Lung (tissue), 12 donors: ENCODE results near the gene ART5. TPM values are rescaled to one million over a fixed set of nuclear protein-coding genes. Genes with fewer than 3 reads are reported as not detected.

Experiments
- ATAC-seq: fragments of 200-7000 bp; cut with Tn5 transposase; one replicate; pipeline ENCODE4 v1.9.1; 2020; ENCODE audit warnings: moderate number of reproducible peaks; ENCODE audit not compliant: insufficient read depth, low FRiP score
- DNase-seq, 3 donors: peaks; one replicate each; pipeline ENCODE4 v3.0.0-alpha.2; 2013 to 2017
- H3K27ac ChIP-seq, 2 donors: one replicate each; pipeline ENCODE4 v1.5.1; 2013; ENCODE audit warnings: mild to moderate bottlenecking in 2 of 2, moderate library complexity in 2 of 2, control low read depth in 1 of 2, inconsistent platforms in 1 of 2, low read depth in 1 of 2, low read length in 1 of 2
- H3K27me3 ChIP-seq, 3 donors: one replicate each; pipeline ENCODE4 v1.5.1; 2013; ENCODE audit warnings: low read length in 2 of 3; ENCODE audit not compliant: control insufficient read depth in 3 of 3, insufficient read depth in 3 of 3
- H3K36me3 ChIP-seq, 4 donors: one replicate each; pipeline ENCODE4 v1.5.1; 2013; ENCODE audit warnings: low read length in 4 of 4, mild to moderate bottlenecking in 1 of 4, moderate library complexity in 1 of 4; ENCODE audit not compliant: control insufficient read depth in 4 of 4, insufficient read depth in 4 of 4
- H3K4me1 ChIP-seq, 5 donors: one replicate each; pipeline ENCODE4 v1.5.1; 2013; ENCODE audit warnings: low read length in 5 of 5, mild to moderate bottlenecking in 2 of 5, moderate library complexity in 1 of 5; ENCODE audit not compliant: control insufficient read depth in 5 of 5, insufficient read depth in 5 of 5
- H3K4me3 ChIP-seq: one replicate; pipeline ENCODE4 v1.5.1; 2013; ENCODE audit warnings: mild to moderate bottlenecking, control low read depth, moderate library complexity
- H3K9ac ChIP-seq, 2 donors: one replicate each; pipeline ENCODE4 v1.5.1; 2013; ENCODE audit warnings: low read length in 2 of 2, control low read depth in 1 of 2; ENCODE audit not compliant: insufficient read depth in 1 of 2
- H3K9me3 ChIP-seq, 4 donors: one replicate each; pipeline ENCODE4 v1.5.1; 2013; ENCODE audit warnings: low read length in 3 of 4, mild to moderate bottlenecking in 1 of 4, moderate library complexity in 1 of 4; ENCODE audit not compliant: control insufficient read depth in 4 of 4, insufficient read depth in 3 of 4
- WGBS, 2 donors: extraction: QIAGEN DNeasy Blood & Tissue Kit; methylation state at CpG; one replicate each; pipeline ENCODE4 v1.1.7; 2013; 5-methylcytosine and 5-hydroxymethylcytosine counted together
- polyA plus RNA-seq, 2 donors: library from polyadenylated mRNA; stranded (reverse); fragments of 200-250 nt; gene quantifications; one replicate each; pipeline ENCODE4 v1.2.1, GENCODE V29; 2013
- total RNA-seq, 2 donors: library from RNA; depleted of rRNA in 1 of 2; stranded (reverse); fragments of >200 nt in 1 of 2; gene quantifications; one replicate each; pipeline ENCODE4 v1.2.1, GENCODE V29; 2014 to 2021
- TF ChIP-seq, protein P1 (sequence below): IDR thresholded peaks from 2 replicates; pipeline ENCODE4 v1.5.1; 2012; ENCODE audit warnings: mild to moderate bottlenecking; ENCODE audit errors: control extremely low read depth, extremely low read depth
- donor health status: control.
- donor health status: control.
- donor health status: Bipolar disorder and iron deficiency.
- donor health status: healthy.
- donor health status: DM: yes; HTN: yes; CAD: no.

Gene ART5
- total and polyA plus RNA-seq, 4 donors = 0.08 to 1.7 (median 0.61) TPM

DNA sequence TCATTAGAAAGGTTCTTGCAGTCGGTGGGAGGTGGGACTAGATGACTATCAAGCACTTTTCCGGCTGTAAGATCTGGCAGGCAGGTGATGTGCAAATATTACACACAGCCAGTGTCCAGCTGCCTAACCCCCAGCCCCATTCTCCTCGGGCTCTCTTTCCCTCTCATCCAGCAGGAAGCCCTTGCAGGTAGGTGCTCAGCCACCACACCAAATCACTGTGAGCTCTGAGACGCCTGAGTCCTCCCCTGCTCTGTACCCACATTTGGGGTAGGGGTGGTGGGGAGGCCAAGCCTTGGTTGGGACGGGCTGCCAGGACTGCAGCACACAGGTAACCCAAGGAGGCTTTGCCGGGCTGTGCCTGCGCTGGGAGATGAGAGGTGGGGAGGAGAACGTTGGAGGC lies 601 bp downstream of the ART5 start:
- TF ChIP-seq, protein P1, sequence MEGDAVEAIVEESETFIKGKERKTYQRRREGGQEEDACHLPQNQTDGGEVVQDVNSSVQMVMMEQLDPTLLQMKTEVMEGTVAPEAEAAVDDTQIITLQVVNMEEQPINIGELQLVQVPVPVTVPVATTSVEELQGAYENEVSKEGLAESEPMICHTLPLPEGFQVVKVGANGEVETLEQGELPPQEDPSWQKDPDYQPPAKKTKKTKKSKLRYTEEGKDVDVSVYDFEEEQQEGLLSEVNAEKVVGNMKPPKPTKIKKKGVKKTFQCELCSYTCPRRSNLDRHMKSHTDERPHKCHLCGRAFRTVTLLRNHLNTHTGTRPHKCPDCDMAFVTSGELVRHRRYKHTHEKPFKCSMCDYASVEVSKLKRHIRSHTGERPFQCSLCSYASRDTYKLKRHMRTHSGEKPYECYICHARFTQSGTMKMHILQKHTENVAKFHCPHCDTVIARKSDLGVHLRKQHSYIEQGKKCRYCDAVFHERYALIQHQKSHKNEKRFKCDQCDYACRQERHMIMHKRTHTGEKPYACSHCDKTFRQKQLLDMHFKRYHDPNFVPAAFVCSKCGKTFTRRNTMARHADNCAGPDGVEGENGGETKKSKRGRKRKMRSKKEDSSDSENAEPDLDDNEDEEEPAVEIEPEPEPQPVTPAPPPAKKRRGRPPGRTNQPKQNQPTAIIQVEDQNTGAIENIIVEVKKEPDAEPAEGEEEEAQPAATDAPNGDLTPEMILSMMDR = no peak
- H3K27me3 ChIP-seq = no peaks in the 10 kb centered on the region
- no peak overlapping the region for H3K27ac ChIP-seq
- WGBS, 2 donors = 61 to 76% methylated on average over 8 of the region's 8 CpGs
- no peaks in the 10 kb centered on the region for H3K36me3 ChIP-seq
- H3K9me3 ChIP-seq = peaks cover 0 to 4% (median 0%) of the 10 kb centered on the region in 4 donors
- no peak overlapping the region for H3K9ac ChIP-seq
- no peak overlapping the region for H3K4me3 ChIP-seq
- ATAC-seq (no peak), DNase-seq (no peak)
- peaks cover 0 to 10% (median 4%) of the 10 kb centered on the region in 5 donors for H3K4me1 ChIP-seq

DNA sequence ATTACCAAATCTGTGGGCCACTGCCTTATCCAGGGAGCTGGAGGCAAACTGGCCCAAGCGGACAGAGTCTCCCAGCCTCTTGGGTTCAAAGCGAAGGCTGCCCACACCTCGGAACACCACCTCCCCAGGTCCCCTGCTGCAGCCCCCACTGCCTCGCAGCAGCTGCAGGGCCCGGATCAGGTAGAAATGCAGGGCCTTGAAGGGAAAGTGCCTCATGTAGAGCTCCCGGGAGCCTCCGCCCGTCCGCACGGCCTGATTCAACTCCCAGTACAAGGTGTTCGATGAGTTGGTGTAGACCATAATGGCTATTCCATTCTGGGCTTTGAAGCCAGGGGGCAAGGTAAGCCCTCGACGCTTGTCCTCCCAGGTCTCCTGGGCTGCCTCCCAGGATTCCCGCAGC lies 2.0 kb downstream of the ART5 start:
- ATAC-seq (no peak), DNase-seq (no peak)
- Histone ChIP-seq H3K9ac (no peak overlapping the region), H3K27ac (no peak overlapping the region), H3K27me3 (no peaks in the 10 kb centered on the region), H3K9me3 (peaks cover 0 to 4% (median 0%) of the 10 kb centered on the region in 4 donors), H3K4me1 (peaks cover 0 to 10% (median 4%) of the 10 kb centered on the region in 5 donors), H3K36me3 (no peaks in the 10 kb centered on the region), H3K4me3 (no peak overlapping the region)
- WGBS, 2 donors = 94 to 97% methylated on average over 14 of the region's 14 CpGs
- TF ChIP-seq, protein P1 = no peak

DNA sequence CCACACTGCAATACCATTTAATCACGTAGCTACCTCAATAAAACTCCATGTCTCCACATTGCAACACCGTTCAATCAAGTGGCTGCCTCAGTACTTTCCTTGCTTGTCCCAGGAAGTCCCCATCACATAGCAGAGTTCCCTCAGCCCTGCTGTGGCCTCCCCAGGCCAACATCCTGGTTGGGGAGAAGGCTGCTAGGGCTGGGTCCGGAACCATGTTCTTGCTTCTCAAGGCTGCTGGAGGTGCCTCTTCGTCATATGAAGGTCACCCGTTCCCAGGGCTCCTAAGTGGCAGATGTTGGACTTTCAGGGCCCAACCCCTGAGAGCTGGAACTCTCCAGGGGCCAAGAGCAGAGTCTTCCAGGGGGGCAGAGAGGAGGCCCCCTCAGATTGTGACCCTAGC lies 3.3 kb downstream of the ART5 start:
- Histone ChIP-seq H3K9me3 (no peaks in the 10 kb centered on the region), H3K27me3 (no peaks in the 10 kb centered on the region), H3K9ac (no peak overlapping the region), H3K27ac (no peak overlapping the region), H3K36me3 (no peaks in the 10 kb centered on the region), H3K4me1 (peaks cover 0 to 10% (median 4%) of the 10 kb centered on the region in 5 donors), H3K4me3 (no peak overlapping the region)
- DNase-seq (no peak), ATAC-seq (no peak)
- 87 to 89% methylated on average over 5 of the region's 5 CpGs for WGBS, 2 donors
- TF ChIP-seq, protein P1 = no peak

DNA sequence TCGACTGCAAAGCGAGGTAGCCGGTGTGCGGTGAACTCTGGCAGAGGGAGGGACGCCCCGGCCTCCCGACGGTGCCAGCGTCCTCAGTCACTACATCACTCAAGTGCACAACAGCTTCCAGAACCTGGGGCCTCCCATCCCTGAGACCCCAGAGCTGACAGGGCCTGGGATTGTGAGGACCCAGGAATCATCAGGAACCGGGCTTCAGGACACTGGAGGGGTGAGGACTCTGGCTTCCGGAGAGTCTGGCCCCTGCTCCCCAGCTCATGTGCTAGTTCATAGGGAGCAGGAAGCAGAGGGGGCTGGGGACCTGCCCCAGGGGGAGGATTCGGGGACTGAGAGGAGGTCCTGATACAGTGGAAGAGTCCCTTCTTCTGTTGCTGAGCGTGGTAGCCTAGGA lies 4.6 kb downstream of the ART5 start:
- Histone ChIP-seq H3K27ac (no peak overlapping the region), H3K9me3 (peaks cover 0 to 2% (median 0%) of the 10 kb centered on the region in 4 donors), H3K4me1 (peaks cover 0 to 1% (median 0%) of the 10 kb centered on the region in 5 donors), H3K9ac (no peak overlapping the region), H3K27me3 (no peaks in the 10 kb centered on the region), H3K36me3 (no peaks in the 10 kb centered on the region), H3K4me3 (no peak overlapping the region)
- WGBS, 2 donors = 80 to 85% methylated on average over 13 of the region's 13 CpGs
- no peak for ATAC-seq
- no peak for DNase-seq
- TF ChIP-seq, protein P1 = no peak
